GM18861 (cell line): ENCODE results near the gene NEU1.

Experiments
- ATAC-seq: cut with Tn5 transposase; IDR thresholded peaks from one replicate; pipeline ENCODE4 v1.9.1; 2021; ENCODE audit not compliant: unreplicated experiment

The NEU1 gene

GRCh38 chr6:31896856-31897611 lies 34.4 kb upstream of the NEU1 start:
- no peak for ATAC-seq

GRCh38 chr6:31896493-31896855 lies 33.9 kb upstream of the NEU1 start:
- ATAC-seq: no peak

- ATAC-seq: no peak
Measured at GRCh38 chr6:31892821-31893220, 30.2 kb upstream of the NEU1 start.

DNA sequence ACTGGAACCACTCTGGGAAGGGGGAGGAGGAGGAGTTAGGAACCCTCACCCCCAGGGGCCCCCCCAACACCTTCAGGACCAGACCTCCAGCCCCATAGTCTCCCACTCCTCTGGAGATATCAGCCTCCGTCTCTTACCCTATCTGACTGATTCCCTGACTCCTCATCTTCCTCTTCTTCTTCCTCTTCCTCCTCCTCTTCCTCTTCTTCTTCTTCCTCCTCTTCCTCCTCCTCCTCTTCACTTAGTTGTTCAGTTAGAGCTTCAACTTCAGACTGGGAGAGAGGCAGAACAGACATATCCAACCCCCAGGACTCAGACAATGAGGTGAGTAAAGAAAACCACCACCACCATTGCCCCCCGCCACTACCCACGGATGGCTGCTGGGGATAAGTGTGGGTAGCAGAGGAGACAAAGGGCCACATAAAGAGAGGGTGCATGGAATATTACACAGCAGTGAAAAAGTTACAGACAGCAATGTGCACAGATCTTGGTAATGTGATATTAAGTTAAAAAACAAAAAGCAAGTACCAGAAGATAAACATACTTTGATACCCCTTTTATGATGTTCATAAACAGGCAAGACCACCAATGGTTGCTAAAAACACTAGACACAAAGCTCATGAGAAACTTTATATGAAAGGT lies 26.8 kb upstream of the NEU1 start:
- ATAC-seq: no peak

DNA sequence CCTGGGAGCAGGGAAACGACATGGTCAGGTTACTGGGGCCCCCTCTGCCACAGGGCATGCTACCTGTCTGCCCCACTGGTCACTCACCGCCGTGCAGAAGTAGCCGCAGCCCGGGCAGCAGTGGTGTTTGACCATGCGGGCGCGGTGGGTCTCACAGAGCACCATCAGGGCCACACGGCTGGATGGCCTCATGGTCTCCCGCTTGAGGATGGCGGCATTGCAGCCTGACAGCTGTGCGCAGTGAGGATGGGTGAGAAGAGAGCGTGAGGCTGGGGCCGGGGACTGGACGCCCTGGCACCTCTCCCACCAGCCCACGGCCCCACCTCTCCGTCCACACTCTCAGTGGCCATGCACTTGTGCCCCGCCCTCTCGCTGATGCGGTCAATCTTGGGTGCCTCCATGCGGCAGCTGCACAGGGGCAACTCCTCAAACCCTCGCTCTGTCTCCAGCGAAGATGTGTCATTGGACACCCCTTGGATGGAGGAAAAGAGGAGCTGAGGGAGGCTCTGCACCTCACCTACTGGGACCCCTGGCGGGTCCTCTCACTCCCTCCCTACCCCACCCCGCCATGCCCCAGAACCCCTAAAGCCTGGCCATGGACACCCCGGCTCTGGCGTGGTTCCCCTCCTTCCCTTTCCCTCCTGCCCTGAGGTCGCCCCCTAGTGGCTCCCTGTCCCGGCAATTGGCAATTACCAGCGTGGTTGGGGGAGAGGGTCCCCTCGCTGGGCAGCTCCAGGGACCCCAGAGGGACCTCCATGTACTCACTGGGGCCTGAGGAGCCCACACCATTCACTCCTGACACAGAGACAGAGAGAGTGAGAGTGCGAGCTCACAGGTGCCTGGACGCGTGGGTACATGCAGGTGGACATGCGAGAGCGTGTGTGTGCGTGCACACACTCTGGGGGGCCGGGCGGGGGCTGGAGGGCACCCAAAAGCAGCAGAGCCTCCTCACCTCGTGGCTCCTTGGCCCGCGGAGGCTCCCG lies 25.9 kb upstream of the NEU1 start:
- no peak for ATAC-seq

DNA sequence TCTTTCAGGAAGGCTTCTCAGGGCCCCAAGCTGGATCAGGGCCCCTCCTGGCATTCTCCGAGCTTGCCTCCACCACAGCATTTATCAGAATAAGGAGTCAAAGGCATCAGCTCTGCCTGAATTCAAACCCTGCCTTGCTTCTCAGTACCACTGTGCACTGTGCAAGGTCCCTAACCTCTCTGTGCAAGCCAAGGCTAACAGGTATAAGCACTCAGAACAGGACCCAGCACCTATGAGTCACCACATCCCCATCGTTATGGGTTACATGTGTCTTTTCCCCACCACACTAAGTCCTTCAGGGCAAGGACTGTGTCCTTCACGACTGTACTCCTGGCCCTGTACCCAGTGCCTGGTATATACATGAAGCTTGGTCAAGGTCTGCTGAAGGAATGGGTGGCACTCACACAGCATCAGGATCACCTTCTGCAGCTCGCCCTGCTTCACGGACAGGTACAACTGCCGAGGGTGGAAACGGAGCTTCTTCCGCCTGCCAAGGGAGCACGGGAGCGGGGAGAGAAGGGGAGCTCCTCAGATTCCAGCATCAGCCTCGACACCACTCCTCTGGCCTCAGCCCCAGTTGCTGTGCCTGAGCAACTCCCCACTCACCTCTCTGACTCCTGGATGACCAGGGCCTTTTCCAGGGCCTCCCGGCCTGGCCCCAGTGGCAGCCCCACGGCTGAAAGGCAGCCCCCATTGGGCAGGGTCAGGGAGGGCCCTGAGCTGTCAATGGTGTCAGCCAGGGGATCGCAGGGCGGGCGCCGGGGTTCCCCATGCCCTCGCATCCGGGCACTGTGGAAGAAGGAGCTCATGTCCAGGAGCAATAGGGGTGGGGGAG lies 24.8 kb upstream of the NEU1 start:
- ATAC-seq: no peak

- no peak for ATAC-seq
Measured at GRCh38 chr6:31886541-31886991, 23.9 kb upstream of the NEU1 start.

- no peak for ATAC-seq
Measured at GRCh38 chr6:31884528-31885035, 22.0 kb upstream of the NEU1 start.

DNA sequence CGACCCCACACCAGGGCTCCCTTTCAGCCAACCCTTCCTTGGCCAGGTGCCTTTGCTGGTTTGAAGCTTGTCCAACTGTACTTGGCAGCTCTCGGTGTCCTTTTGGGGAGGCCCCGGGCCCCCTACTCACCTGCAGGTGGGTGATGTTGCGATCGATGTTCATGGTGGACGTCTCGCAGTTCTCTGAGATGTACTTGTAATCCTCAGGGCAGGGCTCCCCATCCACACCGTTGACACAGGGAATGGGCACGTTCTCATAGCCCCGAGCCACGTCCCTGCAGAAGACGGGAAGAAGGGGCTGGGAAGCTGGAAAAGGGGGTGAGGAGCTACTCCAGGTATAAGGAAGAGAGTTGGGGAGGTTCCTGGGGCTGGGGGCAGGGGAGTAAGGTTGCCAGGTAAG lies 21.1 kb upstream of the NEU1 start:
- no peak for ATAC-seq

GRCh38 chr6:31882344-31882743 lies 19.7 kb upstream of the NEU1 start:
- no peak for ATAC-seq

- no peak for ATAC-seq
Measured at GRCh38 chr6:31881136-31881859, 18.7 kb upstream of the NEU1 start.

DNA sequence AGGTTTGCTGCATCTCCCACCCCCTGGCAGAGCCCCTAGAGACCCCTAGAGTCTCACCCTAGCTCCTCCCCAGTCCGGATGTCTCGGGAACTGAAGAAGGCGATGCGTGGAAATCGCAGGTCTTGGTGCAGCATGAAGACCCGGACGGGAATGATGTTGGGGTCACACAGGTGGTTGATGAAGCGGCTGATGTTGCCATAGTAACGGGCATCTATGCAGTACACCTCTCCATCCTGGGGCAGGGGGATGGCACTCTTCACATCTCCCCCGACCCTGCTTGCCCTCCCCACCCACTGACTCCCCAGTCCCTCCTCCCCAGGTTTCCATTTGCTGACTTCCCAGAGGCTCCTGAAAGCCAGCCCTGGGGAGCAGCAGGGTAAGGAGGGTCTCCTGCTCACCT lies 18.0 kb upstream of the NEU1 start:
- no peak for ATAC-seq

DNA sequence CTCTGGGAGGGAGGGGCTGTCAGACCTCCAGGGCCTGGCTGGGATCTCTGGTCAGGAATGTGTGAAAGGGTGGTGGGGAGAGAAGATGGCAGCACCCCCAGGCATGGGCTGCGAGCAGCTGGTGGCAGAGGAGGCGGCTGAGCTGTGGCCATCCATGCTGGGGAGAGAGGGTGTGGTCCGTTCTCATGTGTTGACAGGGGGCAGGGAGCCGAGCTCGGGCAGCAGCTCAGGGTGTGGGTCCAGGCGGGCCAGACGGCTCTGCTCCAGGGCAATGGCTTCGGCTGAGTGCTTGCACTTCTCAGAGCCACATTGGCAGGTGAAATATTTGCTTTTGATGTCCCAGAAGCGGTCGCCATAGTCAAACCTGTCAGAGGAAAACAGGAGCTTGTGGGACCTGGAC lies 17.3 kb upstream of the NEU1 start:
- ATAC-seq: no peak

DNA sequence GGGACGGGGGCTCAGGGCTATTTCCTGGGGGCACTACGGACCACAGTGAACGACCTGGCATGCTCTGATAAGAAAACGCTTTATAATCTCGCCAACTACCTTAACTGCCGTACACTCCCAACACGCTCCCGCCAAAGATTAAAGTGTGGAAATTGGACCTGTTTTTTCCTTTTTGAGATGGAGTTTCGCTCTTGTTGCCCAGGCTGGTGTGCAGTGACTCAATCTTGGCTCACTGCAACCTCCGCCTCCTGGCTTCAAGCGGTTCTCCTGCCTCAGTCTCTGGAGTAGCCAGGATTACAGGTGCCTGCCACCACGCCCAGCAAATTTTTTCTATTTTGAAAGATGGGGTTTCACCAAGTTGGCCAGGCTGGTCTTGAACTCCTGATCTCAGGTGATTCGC lies 16.5 kb upstream of the NEU1 start:
- ATAC-seq: no peak

DNA sequence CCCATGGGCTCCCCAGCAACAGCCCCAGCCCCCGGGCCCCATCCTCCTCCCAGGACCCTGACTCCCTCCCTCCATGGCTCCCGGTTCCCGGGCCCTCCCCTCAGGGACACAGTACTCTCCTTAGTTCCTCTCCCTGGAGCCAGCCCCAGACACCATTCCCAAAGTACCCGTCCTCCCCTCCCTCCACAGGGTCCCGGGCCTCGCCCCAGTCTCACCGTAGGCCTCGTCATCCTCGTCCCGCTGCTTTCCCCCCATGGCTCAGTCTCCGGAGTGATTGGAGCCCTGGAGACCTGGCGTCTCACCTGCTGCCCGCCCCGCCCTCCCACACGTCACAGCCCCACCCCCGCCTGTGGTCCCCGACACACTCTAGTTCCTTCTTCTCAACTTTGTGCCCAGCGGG lies 16.1 kb upstream of the NEU1 start, which contains the start of gene SLC44A4:
TSS of gene SLC44A4 (minus strand) at position 272 of the 400 bp plus-strand sequence. CDS start at position 255, 17 bp downstream.
- ATAC-seq: no peak

- ATAC-seq: no peak
Measured at GRCh38 chr6:31878222-31878621, 15.6 kb upstream of the NEU1 start.

- no peak for ATAC-seq
Measured at GRCh38 chr6:31877651-31878161, 15.1 kb upstream of the NEU1 start.

GRCh38 chr6:31877125-31877650 lies 14.6 kb upstream of the NEU1 start:
- no peak for ATAC-seq

- no peak for ATAC-seq
Measured at GRCh38 chr6:31876357-31876756, 13.7 kb upstream of the NEU1 start.
